Heart right ventricle (tissue), 16 donors: ENCODE results near the gene MBP. TPM values are rescaled to one million over a fixed set of nuclear protein-coding genes. Genes with fewer than 3 reads are reported as not detected.

Source experiments
- ATAC-seq, 8 donors: fragments of 200-7000 bp; cut with Tn5 transposase; one replicate each; pipeline ENCODE4 v1.9.1; 2020; ENCODE audit warnings: mild to moderate bottlenecking in 8 of 8, moderate library complexity in 8 of 8, moderate number of reproducible peaks in 1 of 8
- DNase-seq, 2 donors: peaks; one replicate each; pipeline ENCODE4 v3.0.0-alpha.2; 2020
- H3K27ac ChIP-seq, 10 donors: fragments of 200-600 bp; sonication (generic) in 2 of 10; one replicate each; pipeline versions ENCODE4 v1.5.0 to v1.8.0; 2020 to 2022; ENCODE audit warnings: mild to moderate bottlenecking in 3 of 10
- H3K27me3 ChIP-seq, 7 donors: fragments of 200-600 bp; one replicate each; pipeline ENCODE4 v1.8.0; 2021 to 2022; ENCODE audit warnings: mild to moderate bottlenecking in 2 of 7
- H3K36me3 ChIP-seq, 9 donors: fragments of 200-600 bp; sonication (generic) in 1 of 9; one replicate each; pipeline versions ENCODE4 v1.5.0 to v1.8.0; 2020 to 2022; ENCODE audit warnings: mild to moderate bottlenecking in 2 of 9
- H3K4me1 ChIP-seq, 9 donors: fragments of 200-600 bp; sonication (generic) in 1 of 9; one replicate each; pipeline versions ENCODE4 v1.5.0 to v1.8.0; 2020 to 2022; ENCODE audit warnings: mild to moderate bottlenecking in 4 of 9
- H3K4me3 ChIP-seq, 10 donors: fragments of 200-600 bp; sonication (generic) in 2 of 10; one replicate each; pipeline versions ENCODE4 v1.5.0 to v1.8.0; 2020 to 2022; ENCODE audit warnings: mild to moderate bottlenecking in 7 of 10, moderate library complexity in 2 of 10
- H3K9me3 ChIP-seq, 11 donors: fragments of 200-600 bp in 10 of 11; sonication (generic) in 2 of 11; one replicate each; pipeline versions ENCODE4 v1.5.0 to v1.8.0; 2013 to 2022; ENCODE audit warnings: mild to moderate bottlenecking in 2 of 11, control low read depth in 1 of 11, moderate library complexity in 1 of 11
- CTCF ChIP-seq, 9 donors: fragments of 200-600 bp; sonication (generic) in 2 of 9; IDR thresholded peaks; one replicate each; pipeline versions ENCODE4 v1.5.0 to v1.8.0; 2021 to 2022; ENCODE audit warnings: antibody characterized with exemption in 9 of 9, mild to moderate bottlenecking in 5 of 9, moderate library complexity in 1 of 9
- WGBS, 2 donors: extraction: QIAGEN DNeasy Blood & Tissue Kit; methylation state at CpG; one replicate each; pipeline ENCODE4 v1.1.7; 2013; ENCODE audit warnings: inconsistent platforms in 1 of 2; 5-methylcytosine and 5-hydroxymethylcytosine counted together
- intact Hi-C, 10 donors: fragments of 100-400 bp; cut with DNase I; formaldehyde crosslinking; loops; one replicate each; pipeline versions ENCODE4 v1.11.1 to v1.14.2; 2022
- polyA plus RNA-seq, 2 donors: library from polyadenylated mRNA; stranded (reverse); fragments of 200-250 nt; gene quantifications; one replicate each; pipeline ENCODE4 v1.2.3, GENCODE V29; 2013
- total RNA-seq, 10 donors: library from RNA; stranded (reverse); fragmentation: NEBNext Ultra II Directional in 3 of 10; extraction: Animal tissue kit (Norgen Biotek cat#: 25700) in 3 of 10; gene quantifications; one replicate each; pipeline versions ENCODE4 v1.2.1 to v1.2.4, GENCODE V29; 2021 to 2023
- donor health status: Arrhythmogenic right ventricular cardiomyopathy.
- donor health status: ischemic (EF 13 %, LVEDD 7.1; RV severe dilation, severe dysfunction).
- donor health status: healthy with polysubstance abuse.
- donor health status: DM: no; HTN: yes; CAD: no.
- donor health status: DM: no; HTN: no; CAD: no.
- donor health status: ischemic (EF 25% LVEDD 6.9; RV normal size, moderate dysfunction).
- donor health status: ischemic (EF 25% LVEDD 5.7; RV mildly dilated, moderate dysfunction).
- donor health status: healthy.
- donor health status: DM: yes; HTN: yes; CAD: no.
- donor health status: Ischemic cardiomyopathy.
- donor health status: ischemic (EF 35%, LVEDD 5.7; RV mildly dilated, moderate dysfunction).
- donor health status: nonischemic (EF 11% LVEDD 7.7; RV severe dilation, severe dysfunction).
- donor health status: DM: yes; HTN: yes; CAD: no.
- donor health status: PGD.
- donor health status: ischemic (EF 29% LVEDD 5.4; RV normal size, mild dysfunction).
- donor health status: nonischemic (EF 23%, LVEDD 6.1; RV moderate dilation, normal function).

MBP gene
- total and polyA plus RNA-seq, 12 donors = 3.0 to 70.8 (median 43.9) TPM

- Histone ChIP-seq H3K36me3 (peaks cover 0 to 83% (median 42%) of the 10 kb centered on the region in 9 donors), H3K9me3 (peaks cover 0 to 8% (median 0%) of the 10 kb centered on the region in 11 donors), H3K4me1 (peaks cover 0 to 24% (median 14%) of the 10 kb centered on the region in 9 donors), H3K4me3 (no peak overlapping the region), H3K27ac (no peak overlapping the region), H3K27me3 (no peaks in the 10 kb centered on the region)
- ATAC-seq = peak in 7 of 8 donors; percentile 17 to 63 (median 40)
- WGBS, 2 donors = 49% methylated on average over 16 of the region's 16 CpGs
- no peak for TF ChIP-seq CTCF (IDR thresholded peaks at IDR 0.05)
- DNase-seq = peak in 1 of 2 donors; percentile 31
- intact Hi-C loops = no loop called here
These were observed 173.8 kb downstream of the MBP start for GRCh38 chr18:76958692-76959341.

GRCh38 chr18:76957384-76958355 is 174.9 kb downstream of the MBP start:
- H3K9me3 ChIP-seq = peaks cover 0 to 8% (median 0%) of the 10 kb centered on the region in 11 donors
- no peak for DNase-seq
- WGBS, 2 donors = 89 to 90% methylated on average over 18 of the region's 18 CpGs
- no peak overlapping the region for H3K27ac ChIP-seq
- H3K36me3 ChIP-seq = peaks cover 0 to 87% (median 42%) of the 10 kb centered on the region in 9 donors
- no peak for ATAC-seq
- H3K4me1 ChIP-seq = peaks cover 0 to 34% (median 20%) of the 10 kb centered on the region in 9 donors
- no peak for TF ChIP-seq CTCF (IDR thresholded peaks at IDR 0.05)
- intact Hi-C loops = no loop called here
- no peaks in the 10 kb centered on the region for H3K27me3 ChIP-seq
- H3K4me3 ChIP-seq = no peak overlapping the region

- DNase-seq (no peak), ATAC-seq (no peak)
- no peak for TF ChIP-seq CTCF (IDR thresholded peaks at IDR 0.05)
- Histone ChIP-seq H3K4me1 (peaks cover 0 to 34% (median 20%) of the 10 kb centered on the region in 9 donors), H3K9me3 (no peaks in the 10 kb centered on the region), H3K27ac (no peak overlapping the region), H3K36me3 (peaks cover 0 to 87% (median 42%) of the 10 kb centered on the region in 9 donors), H3K4me3 (no peak overlapping the region), H3K27me3 (no peaks in the 10 kb centered on the region)
- intact Hi-C loops = no loop called here
- 96 to 97% methylated on average over 11 of the region's 11 CpGs for WGBS, 2 donors
These were observed 175.9 kb downstream of the MBP start for GRCh38 chr18:76956648-76957047.

- no peak for TF ChIP-seq CTCF (IDR thresholded peaks at IDR 0.05)
- peaks cover 0 to 34% (median 20%) of the 10 kb centered on the region in 9 donors for H3K4me1 ChIP-seq
- no peak overlapping the region for H3K4me3 ChIP-seq
- H3K36me3 ChIP-seq = peaks cover 0 to 86% (median 32%) of the 10 kb centered on the region in 9 donors
- no peaks in the 10 kb centered on the region for H3K9me3 ChIP-seq
- DNase-seq (no peak), ATAC-seq (no peak)
- H3K27me3 ChIP-seq = no peaks in the 10 kb centered on the region
- intact Hi-C loops = no loop called here
- 89 to 91% methylated on average over 28 of the region's 28 CpGs for WGBS, 2 donors
- no peak overlapping the region for H3K27ac ChIP-seq
These were observed 176.9 kb downstream of the MBP start for GRCh38 chr18:76955524-76956170.
